ENCODE data around the gene PTPN22.

DNA sequence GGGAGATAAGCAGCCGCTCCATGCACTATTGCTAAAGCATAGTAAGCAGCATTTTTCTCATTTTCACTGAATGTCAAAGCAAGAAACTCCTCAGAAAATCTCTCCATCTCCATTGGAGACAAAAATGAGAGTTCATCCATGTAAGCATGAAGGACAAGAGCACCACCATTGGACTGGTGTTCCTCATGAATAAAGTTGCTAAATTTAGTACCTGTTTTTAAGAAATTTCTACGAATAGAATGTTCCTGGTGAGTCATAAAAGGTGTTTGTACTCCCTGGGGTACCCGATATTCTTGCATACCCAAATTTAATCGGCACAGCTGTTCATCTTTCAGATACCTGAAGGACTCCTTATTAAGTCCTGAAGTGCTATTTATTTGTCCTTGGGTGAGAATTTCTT lies 74.0 kb downstream of the PTPN22 start:
- TF ChIP-seq CTCF (IDR thresholded peaks at IDR 0.05) (no peak), POLR2A (IDR thresholded peaks at IDR 0.05) (no peak), EP300 (IDR thresholded peaks at IDR 0.05) (no peak)
